MM.1S (cell line): ENCODE results near the gene TMEM108.

Experiments
- CTCF ChIP-seq: fragments of 300-600 bp; sonication (generic); IDR thresholded peaks from 2 replicates; pipeline ENCODE4 v1.5.1; 2016; ENCODE audit warnings: antibody characterized with exemption, low read length, mixed read lengths
- EZH2 ChIP-seq: fragments of 300-600 bp; sonication (generic); optimal IDR thresholded peaks from 2 replicates; pipeline ENCODE3; 2017; ENCODE audit warnings: low read depth, mild to moderate bottlenecking, antibody characterized with exemption, low read length, mixed read lengths
- EZH2phosphoT487 ChIP-seq: fragments of 300-600 bp; sonication (generic); IDR thresholded peaks from 2 replicates; pipeline ENCODE4 v1.6.1; 2018; ENCODE audit warnings: antibody characterized with exemption, low read length

GRCh38 chr3:133138017-133138416 is 99.8 kb downstream of the TMEM108 start:
- TF ChIP-seq EZH2phosphoT487 (no peak), CTCF (no peak), EZH2 (no peak)
